Stimulated activated CD8-positive, alpha-beta memory T cell treated with anti-CD3 and anti-CD28 coated beads, Interleukin-4, amount 100 ng/mL, for 1 hour (primary cell): ENCODE results near the gene FGD6.
"Not testable (repeated sequence)": the region's sequence is repeated elsewhere in the genome, so short reads cannot be mapped to it uniquely, and the experiment has no call there.

ENCODE experiments used
- DNase-seq, 2 donors: peaks; one replicate each; pipeline ENCODE4 v3.0.0-alpha.2; 2020; ENCODE audit warnings: low read depth in 2 of 2, low spot score in 1 of 2

The FGD6 gene

DNA sequence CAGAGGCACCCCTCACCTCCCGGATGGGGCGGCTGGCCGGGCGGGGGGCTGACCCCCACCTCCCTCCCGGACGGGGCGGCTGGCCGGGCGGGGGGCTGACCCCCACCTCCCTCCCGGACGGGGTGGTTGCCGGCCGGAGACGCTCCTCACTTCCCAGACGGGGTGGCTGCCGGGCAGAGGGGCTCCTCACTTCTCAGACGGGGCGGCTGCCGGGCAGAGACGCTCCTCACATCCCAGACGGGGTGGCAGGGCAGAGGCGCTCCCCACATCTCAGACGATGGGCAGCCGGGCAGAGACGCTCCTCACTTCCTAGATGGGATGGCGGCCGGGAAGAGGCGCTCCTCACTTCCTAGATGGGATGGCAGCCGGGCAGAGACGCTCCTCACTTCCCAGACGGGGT, 18.4 kb upstream of the FGD6 start:
- DNase-seq, result not testable (repeated sequence)

GRCh38 chr12:95234187-95234586, 16.9 kb upstream of the FGD6 start:
- not testable (repeated sequence) for DNase-seq

GRCh38 chr12:95231190-95231589, 13.9 kb upstream of the FGD6 start:
- no peak for DNase-seq

DNA sequence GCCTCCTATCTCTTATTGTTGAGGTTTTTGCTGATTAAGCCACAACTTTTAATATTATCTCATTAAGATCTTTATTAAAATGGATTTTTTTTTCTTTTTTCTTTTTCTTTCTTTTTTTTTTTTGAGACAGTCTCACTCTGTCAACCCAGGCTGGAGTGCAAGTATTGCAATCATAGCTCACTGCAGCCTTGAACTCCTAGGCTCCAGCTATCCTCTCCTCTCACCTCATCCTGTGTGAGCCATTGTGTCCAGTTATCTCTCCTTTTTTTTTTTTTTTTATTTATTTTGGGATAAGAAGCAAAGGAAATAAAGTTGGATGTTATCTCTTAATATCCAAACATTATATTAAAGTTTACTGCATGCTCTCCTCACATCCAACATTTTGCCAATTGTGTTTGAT, 13.0 kb upstream of the FGD6 start:
- no peak for DNase-seq

GRCh38 chr12:95229636-95230035, 12.4 kb upstream of the FGD6 start:
- DNase-seq, result no peak

DNA sequence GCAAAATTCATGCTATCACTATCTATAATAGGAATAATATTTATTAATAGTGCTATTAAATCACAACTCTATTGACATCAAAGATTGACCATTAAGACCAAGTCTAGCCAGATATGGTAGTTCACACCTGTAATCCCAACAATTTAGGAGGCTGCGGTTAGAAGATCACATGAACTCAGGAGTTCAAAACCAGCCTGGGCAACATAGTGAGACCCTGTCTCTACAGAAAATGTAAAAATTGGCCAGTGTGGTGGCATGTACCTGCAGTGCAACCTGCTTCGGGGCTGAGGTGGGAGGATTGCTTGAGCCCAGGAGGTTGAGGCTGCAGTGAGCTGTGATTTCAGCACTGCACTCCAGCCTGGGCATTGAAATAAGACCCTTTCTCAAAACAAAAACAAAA, 11.3 kb upstream of the FGD6 start:
- DNase-seq, result no peak

- DNase-seq, result no peak
Measured at GRCh38 chr12:95227818-95228356, 10.6 kb upstream of the FGD6 start.

DNA sequence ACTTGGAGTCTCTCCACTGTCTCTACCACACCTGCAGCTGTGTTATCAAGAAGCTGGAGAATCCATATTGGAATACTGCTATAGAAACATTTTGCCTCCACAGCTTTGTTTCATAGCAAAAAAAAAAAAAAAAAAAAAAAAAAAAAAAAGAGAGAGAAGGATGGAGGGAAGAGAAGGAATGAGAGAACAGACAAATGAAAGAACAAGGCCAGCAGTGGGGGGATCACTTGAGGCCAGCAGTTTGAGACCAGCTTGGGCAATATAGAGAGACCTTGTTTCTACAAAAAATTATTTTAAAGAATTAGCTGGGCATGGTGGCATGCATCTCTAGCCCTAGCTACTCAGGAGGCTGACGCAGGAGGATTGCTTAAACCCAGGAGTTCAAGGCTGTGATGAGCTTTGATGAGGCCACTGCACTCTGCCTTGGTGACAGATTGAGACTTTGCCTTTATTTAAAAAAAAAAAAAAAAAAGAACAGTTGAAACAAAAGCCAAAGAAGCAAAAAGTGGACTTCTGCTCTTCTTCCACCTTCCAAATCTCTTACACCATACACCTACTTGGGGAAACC, 8.5 kb upstream of the FGD6 start:
- no peak for DNase-seq

- no peak for DNase-seq
Measured at GRCh38 chr12:95224202-95225170, 7.2 kb upstream of the FGD6 start.

GRCh38 chr12:95220726-95221125, 3.5 kb upstream of the FGD6 start:
- no peak for DNase-seq

DNA sequence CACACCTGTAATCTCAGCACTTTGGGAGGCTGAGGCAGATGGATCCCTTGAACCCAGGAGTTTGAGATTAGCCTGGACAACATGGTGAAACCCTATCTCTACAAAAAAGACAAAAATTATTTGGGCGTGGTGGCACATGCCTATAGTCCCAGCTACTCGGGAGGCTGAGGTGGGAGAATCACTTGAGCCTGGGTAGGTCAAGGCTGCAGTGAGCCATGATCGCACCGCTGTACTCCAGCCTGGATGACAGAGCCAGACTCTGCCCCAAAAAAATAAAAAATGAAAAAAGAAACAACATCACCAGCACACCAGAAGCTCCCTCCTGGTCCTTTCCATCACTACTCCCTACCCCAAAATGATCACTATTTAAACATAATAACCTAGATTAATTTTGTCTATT, 2.9 kb upstream of the FGD6 start:
- DNase-seq, result no peak

- peak; percentile 8 to 21 for DNase-seq
Measured at GRCh38 chr12:95218150-95219133, 1.2 kb upstream of the FGD6 start.

DNA sequence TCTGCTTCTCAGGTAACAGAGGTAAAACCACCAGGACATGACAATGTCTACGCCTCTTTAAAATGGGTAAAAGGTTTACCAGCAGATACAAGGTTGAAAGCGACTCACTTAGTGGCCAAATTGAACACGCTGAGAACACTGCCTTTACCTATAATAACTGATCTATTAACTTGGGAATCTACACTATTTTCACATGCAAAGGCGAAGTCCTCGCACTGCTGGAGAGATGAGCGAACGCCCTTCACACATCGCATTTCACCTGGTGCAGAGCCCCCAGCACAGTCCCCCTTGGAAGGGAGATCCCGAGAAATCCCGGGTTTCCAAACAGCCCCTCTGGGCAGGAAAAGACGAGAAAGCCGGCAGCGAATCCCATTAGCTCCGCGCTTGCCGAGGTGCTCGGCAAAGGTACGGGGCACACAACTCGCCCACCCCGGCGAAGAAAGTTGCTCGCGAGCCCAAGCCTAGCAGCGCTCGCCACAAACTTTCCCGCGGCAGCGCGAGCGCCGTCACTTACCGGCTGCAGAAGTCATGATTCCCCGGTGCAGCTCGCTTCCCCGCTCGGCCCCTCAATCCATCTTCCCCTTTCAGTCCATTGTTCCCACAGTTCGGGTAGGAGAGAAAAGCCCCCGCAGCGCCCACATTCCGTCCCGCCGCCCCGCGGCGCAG, 423 bp downstream of the FGD6 start:
- DNase-seq, result no peak

GRCh38 chr12:95215949-95216348, 1.3 kb downstream of the FGD6 start:
- no peak for DNase-seq

- no peak for DNase-seq
Measured at GRCh38 chr12:95214466-95214865, 2.8 kb downstream of the FGD6 start.

- DNase-seq, result no peak
Measured at GRCh38 chr12:95213928-95214327, 3.3 kb downstream of the FGD6 start.

- DNase-seq, result no peak
Measured at GRCh38 chr12:95213119-95213518, 4.1 kb downstream of the FGD6 start.

- no peak for DNase-seq
Measured at GRCh38 chr12:95212586-95212985, 4.7 kb downstream of the FGD6 start.

GRCh38 chr12:95208678-95209077, 8.6 kb downstream of the FGD6 start:
- DNase-seq, result no peak

DNA sequence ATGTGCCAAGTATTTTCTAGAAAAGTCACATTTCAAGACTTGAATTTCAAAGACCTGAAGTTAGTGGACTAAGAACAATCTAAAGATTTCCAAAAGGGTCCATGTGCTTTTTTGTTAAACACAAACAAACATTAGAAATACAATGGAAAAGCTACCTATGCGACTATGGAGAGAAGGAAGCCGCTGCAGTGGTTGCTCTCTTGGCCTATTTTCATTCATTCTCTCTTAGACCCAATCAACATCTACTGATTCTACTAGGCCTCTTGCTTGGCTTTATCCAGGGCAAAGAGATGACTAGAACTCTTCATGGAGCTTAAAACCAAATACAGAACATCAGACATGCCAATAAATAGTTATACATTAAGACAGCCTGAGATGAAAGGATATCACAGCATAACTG, 9.9 kb downstream of the FGD6 start:
- no peak for DNase-seq

GRCh38 chr12:95206916-95207315, 10.4 kb downstream of the FGD6 start:
- DNase-seq, result no peak
